Calu3 (cell line): ENCODE results near the gene ZNF146. TPM values are rescaled to one million over a fixed set of nuclear protein-coding genes. Genes with fewer than 3 reads are reported as not detected.
"Not testable (repeated sequence)": the region's sequence is repeated elsewhere in the genome, so short reads cannot be mapped to it uniquely, and the experiment has no call there.

Experiments used
- BruUV-seq: library from RNA; stranded (reverse); fragments of 400-500 nt; replicated peaks from 2 replicates; lab custom pipeline; 2021; lab: Mats Ljungman, UMichigan
- CTCF ChIA-PET: fragments of 300-600 bp; sonication (Branson Sonifier 250); formaldehyde crosslinking; loops from one replicate; lab custom pipeline; 2022; ENCODE audit warnings: antibody characterized with exemption; lab: Charles Lee
- DNase-seq: peaks from one replicate; pipeline ENCODE4 v3.0.0; 2022
- H3K27ac Mint-ChIP-seq: one replicate; pipeline ENCODE4 v1.8.0; 2022; ENCODE audit warnings: mixed read lengths; ENCODE audit not compliant: unreplicated experiment
- H3K27me3 Mint-ChIP-seq: one replicate; pipeline ENCODE4 v1.8.0; 2022; ENCODE audit warnings: mixed read lengths; ENCODE audit not compliant: unreplicated experiment
- H3K36me3 Mint-ChIP-seq: one replicate; pipeline ENCODE4 v1.8.0; 2022; ENCODE audit warnings: mild to moderate bottlenecking, moderate library complexity, mixed read lengths; ENCODE audit not compliant: insufficient read depth, unreplicated experiment
- H3K4me1 Mint-ChIP-seq: one replicate; pipeline ENCODE4 v1.8.0; 2022; ENCODE audit warnings: mild to moderate bottlenecking, low read depth, mixed read lengths; ENCODE audit not compliant: unreplicated experiment
- H3K4me3 Mint-ChIP-seq: one replicate; pipeline ENCODE4 v1.8.0; 2022; ENCODE audit warnings: mild to moderate bottlenecking, low read depth, moderate library complexity, mixed read lengths; ENCODE audit not compliant: unreplicated experiment
- H3K9me3 Mint-ChIP-seq: one replicate; pipeline ENCODE4 v1.8.0; 2022; ENCODE audit warnings: low read depth, mixed read lengths; ENCODE audit not compliant: unreplicated experiment
- intact Hi-C: fragments of 100-400 bp; cut with micrococcal nuclease; formaldehyde crosslinking; loops from one replicate; pipeline ENCODE4 v1.10.0; 2022; ENCODE audit not compliant: unreplicated experiment
- total RNA-seq: library from RNA; stranded (reverse); gene quantifications from 2 replicates; pipeline ENCODE4 v1.2.3, GENCODE V29; 2022
- TF ChIP-seq, protein P1 (sequence below): fragments of 200-600 bp; IDR thresholded peaks from one replicate; pipeline ENCODE4 v1.8.0; 2022; ENCODE audit warnings: antibody characterized with exemption; ENCODE audit not compliant: unreplicated experiment

ZNF146 gene
- total RNA-seq, 1 experiment from 2014 or later, result 112 TPM

GRCh38 chr19:36222503-36222902, 7.6 kb downstream of the ZNF146 start:
- H3K27me3 Mint-ChIP-seq, result no peaks in the 10 kb centered on the region
- BruUV-seq, result no TSS peak
- no peak overlapping the region for H3K27ac Mint-ChIP-seq
- no peak overlapping the region for H3K4me3 Mint-ChIP-seq
- H3K9me3 Mint-ChIP-seq, result peaks cover 25% of the 10 kb centered on the region
- H3K4me1 Mint-ChIP-seq, result no peaks in the 10 kb centered on the region
- H3K36me3 Mint-ChIP-seq, result peaks cover 95% of the 10 kb centered on the region
- TF ChIP-seq, protein P1, sequence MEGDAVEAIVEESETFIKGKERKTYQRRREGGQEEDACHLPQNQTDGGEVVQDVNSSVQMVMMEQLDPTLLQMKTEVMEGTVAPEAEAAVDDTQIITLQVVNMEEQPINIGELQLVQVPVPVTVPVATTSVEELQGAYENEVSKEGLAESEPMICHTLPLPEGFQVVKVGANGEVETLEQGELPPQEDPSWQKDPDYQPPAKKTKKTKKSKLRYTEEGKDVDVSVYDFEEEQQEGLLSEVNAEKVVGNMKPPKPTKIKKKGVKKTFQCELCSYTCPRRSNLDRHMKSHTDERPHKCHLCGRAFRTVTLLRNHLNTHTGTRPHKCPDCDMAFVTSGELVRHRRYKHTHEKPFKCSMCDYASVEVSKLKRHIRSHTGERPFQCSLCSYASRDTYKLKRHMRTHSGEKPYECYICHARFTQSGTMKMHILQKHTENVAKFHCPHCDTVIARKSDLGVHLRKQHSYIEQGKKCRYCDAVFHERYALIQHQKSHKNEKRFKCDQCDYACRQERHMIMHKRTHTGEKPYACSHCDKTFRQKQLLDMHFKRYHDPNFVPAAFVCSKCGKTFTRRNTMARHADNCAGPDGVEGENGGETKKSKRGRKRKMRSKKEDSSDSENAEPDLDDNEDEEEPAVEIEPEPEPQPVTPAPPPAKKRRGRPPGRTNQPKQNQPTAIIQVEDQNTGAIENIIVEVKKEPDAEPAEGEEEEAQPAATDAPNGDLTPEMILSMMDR, result no peak
- DNase-seq, result no peak
- intact Hi-C loops, result no loop called here
- CTCF ChIA-PET, result no interaction called here

GRCh38 chr19:36225219-36225892, 10.4 kb downstream of the ZNF146 start:
- intact Hi-C loops, result no loop called here
- no TSS peak for BruUV-seq
- peaks cover 98% of the 10 kb centered on the region for H3K36me3 Mint-ChIP-seq
- no peak for DNase-seq
- H3K4me1 Mint-ChIP-seq, result no peaks in the 10 kb centered on the region
- no peak overlapping the region for H3K4me3 Mint-ChIP-seq
- CTCF ChIA-PET, result interaction anchor here (1.8 kb wide), 1 partner anchor 11 kb away, joined by 4 read pairs; the partner anchor contains the start of genes ZNF146 and ZNF565
- TF ChIP-seq, protein P1, result no peak
- no peaks in the 10 kb centered on the region for H3K27me3 Mint-ChIP-seq
- H3K27ac Mint-ChIP-seq, result no peak overlapping the region
- H3K9me3 Mint-ChIP-seq, result peaks cover 28% of the 10 kb centered on the region

GRCh38 chr19:36233626-36234025, 18.7 kb downstream of the ZNF146 start:
- BruUV-seq, H3K27me3 Mint-ChIP-seq, CTCF ChIA-PET, H3K4me1 Mint-ChIP-seq, intact Hi-C loops, H3K27ac Mint-ChIP-seq, DNase-seq, H3K4me3 Mint-ChIP-seq: not testable (repeated sequence)
- peaks cover 100% of the 10 kb centered on the region for H3K36me3 Mint-ChIP-seq
- peaks cover 24% of the 10 kb centered on the region for H3K9me3 Mint-ChIP-seq

- TF ChIP-seq, protein P1, result no peak
- Mint-ChIP-seq H3K9me3 (peaks cover 22% of the 10 kb centered on the region), H3K27me3 (no peaks in the 10 kb centered on the region), H3K27ac (no peak overlapping the region), H3K4me1 (no peaks in the 10 kb centered on the region), H3K36me3 (peaks cover 99% of the 10 kb centered on the region), H3K4me3 (no peak overlapping the region)
- CTCF ChIA-PET, result no interaction called here
- DNase-seq, result no peak
- intact Hi-C loops, result no loop called here
- BruUV-seq, result no TSS peak
Observed at GRCh38 chr19:36236304-36236945, 21.5 kb downstream of the ZNF146 start.

DNA sequence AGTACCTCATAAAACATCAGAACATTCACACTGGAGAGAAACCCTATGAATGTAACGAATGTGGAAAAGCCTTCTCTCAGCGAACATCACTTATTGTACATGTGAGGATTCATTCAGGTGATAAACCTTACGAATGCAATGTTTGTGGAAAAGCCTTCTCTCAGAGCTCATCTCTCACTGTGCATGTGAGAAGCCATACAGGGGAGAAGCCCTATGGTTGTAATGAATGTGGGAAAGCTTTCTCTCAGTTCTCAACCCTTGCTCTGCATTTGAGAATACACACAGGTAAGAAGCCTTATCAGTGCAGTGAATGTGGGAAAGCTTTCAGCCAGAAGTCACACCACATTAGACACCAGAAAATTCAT, 22.0 kb downstream of the ZNF146 start:
- TF ChIP-seq, protein P1, result no peak
- intact Hi-C loops, result no loop called here
- Mint-ChIP-seq H3K27me3 (no peaks in the 10 kb centered on the region), H3K4me1 (no peaks in the 10 kb centered on the region), H3K4me3 (no peak overlapping the region), H3K27ac (no peak overlapping the region), H3K36me3 (peaks cover 94% of the 10 kb centered on the region), H3K9me3 (peaks cover 22% of the 10 kb centered on the region)
- CTCF ChIA-PET, result no interaction called here
- DNase-seq, result no peak
- BruUV-seq, result no TSS peak
